DMS 273 treated with DMSO at 0.1 percent for 48 hours (cell line): ENCODE data around the gene SLC26A11.
A peak's percentile ranks its signal among the peaks of the same experiment; 100 is the strongest.

ENCODE experiments used
- DNase-seq: peaks from one replicate; lab custom pipeline; 2025; lab: John Stamatoyannopoulos, UW

SLC26A11 gene

DNA sequence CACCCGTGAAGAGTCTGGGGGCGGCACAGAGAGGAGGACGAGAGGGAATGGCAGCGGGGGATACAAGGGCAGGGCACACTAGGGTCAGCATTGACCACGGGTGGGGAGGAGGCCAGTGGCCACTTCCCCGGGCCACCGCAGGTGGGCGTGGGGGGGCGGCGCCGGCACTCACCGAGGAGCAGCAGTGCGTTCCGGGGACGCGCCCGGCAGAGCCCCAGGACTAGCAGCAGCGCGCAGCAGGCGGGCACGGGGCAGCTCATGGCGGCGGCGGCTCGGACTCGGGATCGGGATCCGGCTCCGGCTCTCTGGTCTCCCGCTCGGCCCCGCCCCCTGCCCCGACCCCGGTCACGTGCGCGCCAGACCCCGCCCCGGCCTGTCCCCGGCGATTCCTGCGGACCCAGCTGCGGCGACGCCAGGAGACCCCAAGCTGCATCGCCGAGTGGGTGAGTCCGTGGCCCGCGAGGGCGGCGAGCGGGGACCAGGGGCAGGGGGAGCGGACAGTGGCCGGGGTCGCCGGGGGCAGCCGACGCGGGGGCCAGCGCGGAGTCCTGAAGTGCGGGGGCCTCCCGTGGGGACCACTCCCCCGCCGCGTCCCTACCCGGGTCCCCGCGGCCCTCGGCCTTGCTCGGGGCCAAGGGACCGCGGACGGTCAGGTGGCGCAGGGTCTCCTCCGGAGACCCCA, at the start of gene SLC26A11, which contains the start of gene SGSH:
Gene SLC26A11 (plus strand): TSS at position 374 of the 682 bp plus-strand sequence. CDS start 1,134 bp downstream, outside the sequence.
Gene SGSH (minus strand): TSS at position 280 of the 682 bp plus-strand sequence. CDS start 20 bp downstream, at position 260.
- DNase-seq = peak; percentile 7

DNA sequence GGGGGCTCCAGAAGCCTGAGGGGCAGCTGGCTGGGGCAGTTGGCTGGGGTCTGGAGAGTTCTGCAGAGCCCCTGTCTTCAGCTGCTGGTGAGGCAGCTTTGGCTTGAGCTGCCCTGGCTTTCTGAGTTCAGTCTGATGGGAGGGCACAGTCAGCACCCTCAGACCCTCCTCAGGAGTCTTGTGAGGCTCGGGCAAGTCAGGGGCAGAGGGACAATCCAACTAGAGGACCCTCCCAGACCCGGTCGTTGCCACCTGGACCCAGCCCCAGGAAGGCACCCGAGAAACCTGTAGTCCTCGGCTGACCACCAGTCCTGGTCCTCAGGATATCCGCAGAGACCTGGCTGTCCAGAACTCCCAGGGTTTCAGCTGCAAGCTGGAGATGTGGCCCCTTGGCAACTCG, 48.5 kb upstream of the SLC26A11 start:
- no peak for DNase-seq

DNA sequence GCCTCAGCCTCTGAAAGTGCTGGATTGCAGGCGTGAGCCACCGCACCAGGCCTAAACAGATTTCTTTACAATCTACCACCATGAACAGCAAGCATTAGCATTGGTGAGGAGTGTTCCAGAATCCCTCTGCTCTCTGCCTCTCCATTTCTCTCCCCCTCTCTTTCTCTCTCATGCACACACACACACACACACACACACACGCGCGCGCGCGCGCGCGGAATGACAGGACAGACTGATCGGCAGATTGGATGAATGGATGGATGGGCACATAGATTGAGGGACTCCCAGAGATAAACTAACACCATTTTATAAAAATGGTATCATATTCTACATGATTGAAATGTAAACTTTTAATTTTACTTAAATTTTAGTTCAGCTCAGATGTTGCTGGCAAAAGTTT, 47.1 kb upstream of the SLC26A11 start:
- DNase-seq = no peak

DNA sequence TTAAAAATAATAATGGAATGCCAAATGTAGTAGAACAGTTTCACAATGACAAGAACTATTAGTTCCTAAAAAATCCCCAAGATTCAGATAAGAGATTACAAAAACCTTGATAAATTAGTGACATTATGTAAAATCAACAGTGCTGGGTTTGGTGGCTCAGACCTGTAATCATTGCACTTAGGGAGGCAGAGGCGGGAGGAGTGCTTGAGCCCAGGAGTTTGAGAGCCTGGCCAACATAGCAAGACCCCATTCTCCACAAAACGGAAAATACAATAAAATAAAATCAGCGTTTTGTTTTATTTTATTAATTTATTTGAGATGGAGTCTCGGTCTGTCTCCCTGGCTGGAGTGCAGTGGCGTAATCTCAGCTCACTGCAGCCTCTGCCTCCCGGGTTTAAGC, 46.3 kb upstream of the SLC26A11 start:
- no peak for DNase-seq

DNA sequence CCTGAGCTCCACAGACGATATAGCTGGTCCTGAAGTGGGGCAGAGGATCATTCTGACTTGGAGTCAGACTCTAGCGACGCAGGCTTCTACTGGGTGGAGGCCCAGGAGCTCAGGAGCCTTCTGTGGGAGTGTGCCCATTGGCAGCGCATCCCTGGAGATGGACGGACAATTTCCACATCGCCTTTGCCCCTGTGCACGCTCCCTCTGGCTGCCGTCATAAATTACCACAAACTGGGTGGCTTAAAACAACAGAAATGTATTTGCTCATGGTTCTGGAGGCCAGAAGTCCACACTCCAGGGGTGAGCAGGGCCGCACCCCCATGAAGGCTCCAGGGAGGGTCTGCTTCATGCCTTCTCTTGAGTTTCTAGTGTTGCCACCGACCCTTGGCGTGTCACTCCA, 43.5 kb upstream of the SLC26A11 start:
- no peak for DNase-seq

DNA sequence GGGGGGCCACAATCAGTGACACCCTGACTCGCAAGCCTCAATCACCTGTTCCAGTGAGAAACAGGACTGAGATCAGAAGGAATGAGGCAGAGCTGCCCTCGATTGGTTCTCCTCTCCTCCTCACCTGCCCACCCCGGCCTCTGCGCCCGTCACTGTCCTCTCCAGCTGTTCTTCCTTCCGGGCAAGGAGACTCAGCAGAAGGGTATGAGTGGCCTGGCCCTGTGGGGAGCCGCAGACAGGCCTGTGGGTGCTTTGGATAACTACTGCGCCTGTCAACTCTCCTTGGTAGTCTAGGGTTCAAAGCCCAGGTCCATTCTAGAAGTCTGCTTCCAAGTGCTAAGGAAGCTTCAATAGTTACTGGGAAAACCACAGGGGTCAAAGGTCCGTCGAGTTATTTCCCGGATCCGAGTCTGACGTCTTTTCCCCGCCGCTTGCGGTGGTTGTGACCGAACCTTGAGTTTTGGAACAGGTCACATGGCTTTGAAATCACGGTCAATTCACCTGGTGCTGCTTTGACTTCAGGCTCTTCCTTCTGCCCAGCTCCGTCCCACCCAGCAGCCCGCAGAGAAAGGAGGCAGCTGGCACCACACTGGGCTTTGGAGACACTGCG, 42.1 kb upstream of the SLC26A11 start:
- no peak for DNase-seq

DNA sequence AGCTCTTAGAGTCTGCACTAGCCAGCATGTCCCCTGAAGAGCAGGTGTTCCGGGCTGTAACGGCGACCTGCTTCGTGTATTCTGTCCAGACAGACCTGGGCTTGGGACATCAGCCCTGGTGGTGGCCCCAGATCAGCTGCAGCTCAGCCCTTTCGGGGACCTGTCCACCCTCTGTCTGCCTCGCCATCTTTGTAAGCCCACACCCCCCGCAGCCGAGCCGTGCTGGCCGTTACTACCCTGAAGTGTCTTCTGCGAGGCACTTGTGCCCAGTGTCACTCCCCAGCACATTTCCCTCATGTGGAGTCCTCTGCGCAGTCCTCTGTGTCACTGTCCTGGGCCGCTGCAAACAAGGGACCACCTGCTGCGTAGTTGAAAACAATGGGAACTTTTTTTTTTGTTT, 40.0 kb upstream of the SLC26A11 start:
- no peak for DNase-seq

DNA sequence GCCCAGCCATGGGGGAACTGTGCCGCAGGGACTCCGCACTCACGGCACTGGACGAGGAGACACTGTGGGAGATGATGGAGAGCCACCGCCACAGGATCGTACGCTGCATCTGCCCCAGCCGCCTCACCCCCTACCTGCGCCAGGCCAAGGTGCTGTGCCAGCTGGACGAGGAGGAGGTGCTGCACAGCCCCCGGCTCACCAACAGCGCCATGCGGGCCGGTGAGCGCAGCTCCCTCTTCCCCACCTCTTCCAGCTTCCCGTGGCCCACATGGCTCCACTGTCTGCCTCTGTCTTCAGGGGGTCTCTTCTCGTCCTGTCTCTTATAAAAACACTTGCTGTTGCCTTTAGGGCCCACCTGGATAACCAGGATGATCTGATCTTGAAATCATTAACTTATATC, 38.8 kb upstream of the SLC26A11 start:
- DNase-seq = no peak

DNA sequence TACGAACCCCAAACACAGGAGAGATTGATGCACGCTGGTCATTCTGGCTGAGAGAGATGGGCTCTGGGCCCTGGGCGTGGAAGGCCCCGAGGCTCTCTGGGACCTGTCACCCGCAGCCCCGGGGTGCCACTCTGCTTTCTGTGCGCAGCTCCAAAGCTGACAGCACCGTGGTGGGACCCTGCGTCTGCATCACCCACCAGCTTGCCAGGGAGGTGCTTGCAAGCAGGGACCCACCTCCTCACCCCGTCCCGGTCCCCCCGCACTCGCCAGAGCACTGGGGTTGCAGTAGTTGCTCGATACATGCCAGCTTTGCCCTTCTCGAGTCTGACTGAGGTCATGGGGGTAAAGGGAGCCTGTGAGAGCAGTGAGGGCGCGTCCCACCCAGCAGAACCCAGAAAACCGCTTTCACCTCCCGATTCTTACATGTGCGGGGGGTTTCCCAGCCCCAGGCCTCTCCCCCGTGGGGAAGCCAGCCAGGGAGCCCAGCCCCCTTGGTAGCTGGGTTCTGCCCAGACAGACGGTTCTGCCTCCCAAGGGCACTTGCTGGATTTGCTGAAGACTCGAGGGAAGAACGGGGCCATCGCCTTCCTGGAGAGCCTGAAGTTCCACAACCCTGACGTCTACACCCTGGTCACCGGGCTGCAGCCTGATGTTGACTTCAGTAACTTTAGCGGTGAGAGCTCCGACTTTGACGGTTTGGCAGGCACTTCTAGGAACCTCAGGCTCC, 37.9 kb upstream of the SLC26A11 start:
- DNase-seq = no peak

DNA sequence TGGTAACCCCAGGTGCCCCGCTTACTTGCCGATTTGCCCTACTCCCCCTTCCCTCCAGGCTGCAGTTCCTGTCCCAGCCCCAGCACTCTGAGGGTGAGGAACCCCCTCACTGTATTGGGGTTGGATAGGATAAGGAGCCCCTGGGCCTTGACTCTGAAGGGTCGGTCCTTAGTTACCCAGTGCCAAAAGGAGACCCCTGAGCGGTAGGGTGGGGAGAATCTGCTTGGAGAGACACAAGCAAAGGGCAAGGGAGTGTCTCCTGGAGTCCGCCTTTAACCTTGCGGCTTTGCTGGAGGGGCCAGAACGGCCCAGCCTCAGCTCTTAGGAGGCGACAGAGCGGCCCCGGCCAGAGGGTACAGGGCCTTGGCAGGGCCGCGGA, 37.4 kb upstream of the SLC26A11 start:
- no peak for DNase-seq

DNA sequence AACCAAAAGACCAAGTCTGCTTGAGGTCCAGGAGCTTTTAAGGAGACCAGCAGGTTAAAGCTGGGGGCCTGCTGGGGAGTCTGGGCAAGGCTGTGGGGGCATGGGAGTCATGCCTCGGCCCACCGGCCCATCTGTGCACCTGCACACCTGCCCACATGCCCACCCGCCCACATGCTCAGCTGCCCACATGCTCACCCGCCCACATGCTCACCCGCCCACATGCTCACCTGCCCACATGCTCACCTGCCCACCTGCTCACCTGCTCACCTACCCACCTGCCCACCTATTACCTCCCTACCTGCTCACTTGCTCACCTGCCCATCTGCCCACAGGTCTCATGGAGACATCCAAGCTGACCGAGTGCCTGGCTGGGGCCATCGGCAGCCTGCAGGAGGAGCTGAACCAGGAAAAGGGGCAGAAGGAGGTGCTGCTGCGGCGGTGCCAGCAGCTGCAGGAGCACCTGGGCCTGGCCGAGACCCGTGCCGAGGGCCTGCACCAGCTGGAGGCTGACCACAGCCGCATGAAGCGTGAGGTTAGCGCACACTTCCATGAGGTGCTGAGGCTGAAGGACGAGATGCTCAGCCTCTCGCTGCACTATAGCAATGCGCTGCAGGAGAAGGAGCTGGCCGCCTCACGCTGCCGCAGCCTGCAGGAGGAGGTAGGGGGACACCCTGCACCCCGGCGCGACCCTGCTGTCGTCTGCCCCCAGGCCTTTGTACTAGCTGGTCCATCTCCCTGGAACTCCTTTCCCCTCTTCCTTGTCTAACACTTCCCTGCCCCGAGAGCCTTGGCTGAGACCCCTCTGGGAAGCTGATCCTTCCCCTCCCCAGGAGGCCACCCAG, 36.4 kb upstream of the SLC26A11 start:
- DNase-seq = no peak

DNA sequence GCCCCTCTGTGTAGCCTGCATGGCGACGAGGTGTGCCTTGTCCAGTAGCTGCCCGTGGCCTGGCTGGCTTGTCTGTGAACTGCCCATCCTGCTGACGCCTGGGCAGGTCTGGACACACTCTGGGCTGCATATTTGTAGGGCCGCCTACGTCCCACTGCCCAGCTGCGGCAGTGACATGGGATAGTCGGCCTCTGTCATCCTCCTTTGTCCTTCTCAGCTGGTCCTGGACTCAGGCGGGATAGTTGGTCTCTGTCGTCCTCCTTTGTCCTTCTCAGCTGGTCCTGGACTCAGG, 35.9 kb upstream of the SLC26A11 start:
- DNase-seq = no peak

DNA sequence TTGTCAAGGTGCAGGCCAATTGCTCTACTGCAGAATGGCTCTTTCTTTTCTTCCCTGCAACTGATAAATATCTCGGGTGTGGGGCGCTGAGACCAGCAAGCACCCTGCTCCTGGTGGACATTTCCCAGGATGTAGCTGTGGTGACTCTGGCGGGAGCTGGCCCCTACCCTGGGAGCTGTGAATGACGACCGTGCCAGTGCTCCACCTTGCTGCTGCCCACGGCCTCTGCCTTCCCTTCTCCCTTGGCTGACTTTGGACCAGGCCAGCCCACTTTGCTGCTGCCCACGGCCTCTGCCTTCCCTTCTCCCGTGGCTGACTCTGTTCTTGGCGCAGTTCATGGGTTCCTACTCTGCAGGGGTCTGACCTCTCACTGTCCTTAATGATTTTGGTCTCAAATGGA, 34.3 kb upstream of the SLC26A11 start:
- DNase-seq = no peak

DNA sequence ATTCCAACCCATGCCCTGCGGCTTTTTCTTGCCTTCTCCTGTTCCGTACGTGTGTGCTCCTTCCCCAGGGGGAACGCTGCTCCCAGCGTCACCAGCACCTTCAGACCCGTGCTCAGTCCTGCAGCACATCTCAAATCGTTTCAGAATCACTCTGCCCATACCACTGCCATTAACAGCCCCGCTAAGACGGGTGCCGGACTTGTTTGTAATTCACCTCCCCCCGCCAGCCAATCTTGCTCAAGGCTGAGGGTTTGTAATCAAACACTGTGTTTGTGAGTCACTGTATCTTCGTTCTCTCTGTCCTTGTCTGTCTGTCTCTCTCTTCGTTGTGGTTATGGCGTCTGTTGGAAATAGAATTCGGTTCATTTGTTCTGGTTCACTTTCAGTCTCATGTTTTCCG, 33.1 kb upstream of the SLC26A11 start:
- no peak for DNase-seq

DNA sequence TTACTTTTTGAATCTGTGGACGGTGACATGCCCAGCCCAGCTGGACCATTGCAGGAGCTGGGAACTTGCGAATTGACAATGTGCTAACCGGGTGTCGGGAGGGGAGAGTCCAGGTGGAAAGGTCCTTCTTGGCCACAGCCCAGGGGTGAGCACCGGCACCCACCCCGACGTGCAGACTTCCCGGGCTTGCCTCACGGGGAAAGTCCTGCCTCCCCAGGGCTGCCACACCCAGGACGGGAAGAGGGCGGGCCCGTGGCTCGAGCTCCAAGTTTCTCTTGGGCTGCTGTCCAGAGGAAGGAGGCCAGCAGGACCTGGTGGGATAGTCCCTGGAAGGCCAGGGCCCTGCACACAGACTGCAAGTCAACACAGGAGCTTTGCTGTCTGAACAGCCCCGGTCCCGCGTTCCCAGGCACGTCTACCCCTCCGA, 32.7 kb upstream of the SLC26A11 start:
- DNase-seq = no peak

DNA sequence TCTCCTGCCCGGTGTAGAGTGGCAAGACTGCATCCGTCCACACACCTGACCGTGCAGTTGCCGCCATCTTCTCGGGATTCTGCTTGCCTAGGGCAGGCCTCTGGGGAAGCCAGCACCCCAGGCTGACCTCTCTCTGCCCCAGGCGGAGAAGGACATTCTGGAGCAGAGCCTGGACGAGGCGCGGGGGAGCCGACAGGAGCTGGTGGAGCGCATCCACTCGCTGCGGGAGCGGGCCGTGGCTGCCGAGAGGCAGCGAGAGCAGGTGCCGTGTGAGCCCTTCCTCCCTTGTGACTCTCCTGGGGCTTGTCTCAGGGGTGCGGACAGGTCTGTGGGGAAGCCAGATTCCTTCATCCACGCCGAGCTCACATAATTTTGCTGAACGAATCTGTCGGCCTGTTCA, 30.6 kb upstream of the SLC26A11 start:
- DNase-seq = no peak

DNA sequence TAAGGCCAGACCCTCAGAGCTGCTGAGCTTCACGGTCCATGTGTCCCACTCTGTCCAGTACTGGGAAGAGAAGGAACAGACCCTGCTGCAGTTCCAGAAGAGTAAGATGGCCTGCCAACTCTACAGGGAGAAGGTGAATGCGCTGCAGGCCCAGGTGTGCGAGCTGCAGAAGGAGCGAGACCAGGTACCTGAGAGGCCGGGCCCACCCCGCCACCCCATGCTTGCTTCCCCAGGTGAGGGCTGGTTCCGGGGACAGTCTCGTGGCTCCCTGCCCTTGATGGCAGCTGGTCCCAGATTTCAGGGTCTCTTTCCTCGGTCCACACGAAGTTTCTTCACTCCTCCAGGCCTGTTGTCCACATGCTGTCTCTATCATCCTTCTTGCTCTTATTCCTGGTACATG, 29.5 kb upstream of the SLC26A11 start:
- DNase-seq = no peak

DNA sequence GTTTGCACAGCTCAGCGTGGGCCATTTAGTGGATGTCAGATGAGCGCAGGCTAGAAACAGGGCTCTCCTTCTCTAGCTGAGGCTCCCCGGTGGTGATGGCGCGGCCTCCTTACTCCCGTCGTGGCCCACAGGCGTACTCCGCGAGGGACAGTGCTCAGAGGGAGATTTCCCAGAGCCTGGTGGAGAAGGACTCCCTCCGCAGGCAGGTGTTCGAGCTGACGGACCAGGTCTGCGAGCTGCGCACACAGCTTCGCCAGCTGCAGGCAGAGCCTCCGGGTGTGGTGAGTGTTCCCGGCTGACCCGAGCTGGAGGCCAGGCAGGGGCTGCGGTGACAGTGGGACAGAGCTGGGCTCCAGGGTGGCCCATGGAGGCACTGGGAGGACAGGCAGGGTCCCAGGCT, 29.0 kb upstream of the SLC26A11 start:
- no peak for DNase-seq

DNA sequence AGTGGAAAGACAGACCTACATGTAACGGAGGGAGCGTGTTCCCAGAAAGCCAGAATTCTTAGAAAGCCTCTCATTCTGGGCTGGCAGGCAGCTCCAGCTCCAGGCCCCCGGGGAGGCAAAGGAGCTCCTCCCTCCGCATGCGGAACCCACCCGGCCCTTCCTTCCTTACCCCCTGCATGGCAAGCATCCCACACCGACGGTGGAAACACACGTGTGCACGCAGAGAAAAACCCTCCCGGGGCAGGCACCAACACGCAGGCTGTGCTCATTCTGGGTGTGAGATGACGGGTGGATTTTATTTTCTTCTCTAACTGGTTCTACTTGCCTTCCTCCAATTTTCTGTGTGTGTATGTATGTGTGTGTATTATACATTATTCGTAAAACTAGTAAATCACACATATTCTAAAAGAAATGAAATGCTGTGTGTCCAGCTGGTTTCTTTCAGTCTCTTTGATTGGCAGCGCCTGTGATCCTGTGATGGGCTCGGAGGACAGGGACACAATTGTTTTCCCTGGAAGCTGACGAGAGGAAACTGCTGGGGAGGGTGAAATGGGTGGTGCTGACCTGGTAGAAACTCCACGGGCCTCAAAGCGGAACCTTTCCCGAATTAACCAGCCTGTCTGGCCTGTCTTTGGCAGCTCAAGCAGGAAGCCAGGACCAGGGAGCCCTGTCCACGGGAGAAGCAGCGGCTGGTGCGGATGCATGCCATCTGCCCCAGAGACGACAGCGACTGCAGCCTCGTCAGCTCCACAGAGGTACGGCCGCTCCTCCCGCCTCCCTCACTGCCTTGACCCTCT, 28.2 kb upstream of the SLC26A11 start:
- DNase-seq = no peak

DNA sequence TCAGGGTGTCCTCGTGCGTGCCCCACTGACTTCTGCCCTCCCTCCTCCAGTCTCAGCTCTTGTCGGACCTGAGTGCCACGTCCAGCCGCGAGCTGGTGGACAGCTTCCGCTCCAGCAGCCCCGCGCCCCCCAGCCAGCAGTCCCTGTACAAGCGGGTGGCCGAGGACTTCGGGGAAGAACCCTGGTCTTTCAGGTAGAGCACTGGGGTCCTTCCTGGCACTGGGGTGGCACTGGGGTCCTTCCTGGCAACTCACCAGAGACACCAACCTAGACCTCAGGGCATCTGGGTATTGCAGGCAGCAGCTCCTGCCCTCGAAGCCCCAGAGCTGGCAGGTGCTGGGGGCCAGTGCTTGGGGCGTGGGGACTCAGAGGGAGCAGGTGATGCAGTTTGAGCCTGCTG, 25.1 kb upstream of the SLC26A11 start:
- no peak for DNase-seq

DNA sequence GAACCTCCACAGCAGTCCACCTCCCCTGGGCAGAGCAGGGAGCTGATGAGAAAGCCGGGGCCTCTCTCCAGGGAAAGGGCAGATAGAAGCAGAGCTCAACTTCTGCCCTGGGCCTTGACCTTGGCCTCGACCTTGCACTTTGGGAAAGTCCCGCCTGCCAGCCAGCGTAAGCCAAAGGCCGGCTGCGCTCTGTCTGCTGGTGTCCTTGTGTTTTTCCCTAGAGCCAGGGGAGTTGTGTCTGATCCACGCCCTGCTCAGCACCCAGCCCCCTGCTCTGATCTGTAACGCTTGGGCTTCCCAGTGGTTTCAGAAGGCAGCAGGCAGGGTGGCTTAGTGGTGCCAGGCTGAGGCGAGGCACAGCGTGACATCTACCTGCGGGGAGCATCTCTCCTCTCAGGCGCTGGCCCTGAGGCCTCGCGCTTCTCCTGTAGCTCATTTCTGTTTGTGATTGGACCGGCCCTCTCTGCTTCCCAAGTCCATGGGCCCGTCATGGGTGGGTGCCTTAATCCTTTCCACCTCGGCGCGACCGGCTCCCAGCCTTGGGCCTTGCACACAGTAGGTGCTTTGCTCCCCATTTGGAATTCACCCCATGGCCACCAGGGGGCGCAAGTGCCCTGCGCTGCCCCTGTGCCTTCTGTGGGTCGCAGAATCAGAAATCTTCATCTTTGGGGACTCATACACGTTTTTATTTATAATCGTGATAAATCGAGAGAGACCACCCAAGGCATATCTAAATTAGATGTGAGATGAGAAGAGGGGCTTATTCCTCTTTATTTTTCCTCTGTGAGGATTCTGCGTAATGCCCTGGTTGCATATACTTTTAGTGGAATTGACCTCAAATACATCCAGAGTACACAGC, 24.3 kb upstream of the SLC26A11 start:
- no peak for DNase-seq
